DND-41 (cell line): ENCODE measurements around the gene POLD1.
"Not testable (repeated sequence)": the region's sequence is repeated elsewhere in the genome, so short reads cannot be mapped to it uniquely, and the experiment has no call there.

ENCODE experiments used
- CTCF ChIP-seq: IDR thresholded peaks from 2 replicates; pipeline ENCODE4 v1.5.1; 2012; ENCODE audit warnings: borderline replicate concordance, low read length, moderate library complexity, mild to moderate bottlenecking; ENCODE audit not compliant: poor library complexity, severe bottlenecking; ENCODE audit errors: extremely low read depth
- EZH2 ChIP-seq: IDR thresholded peaks from 3 replicates; pipeline ENCODE4 v1.6.1; 2012; ENCODE audit warnings: borderline replicate concordance, low read depth, mild to moderate bottlenecking, moderate library complexity, low read length, inconsistent platforms; ENCODE audit not compliant: severe bottlenecking

- not testable (repeated sequence) for TF ChIP-seq CTCF, EZH2
Measured at GRCh38 chr19:50439130-50439529, 55.0 kb downstream of the POLD1 start.
